Naive thymus-derived CD4-positive, alpha-beta T cell (primary cell): ENCODE data around the gene GSN. TPM values are rescaled to one million over a fixed set of nuclear protein-coding genes. Genes with fewer than 3 reads are reported as not detected.

Source experiments
- ATAC-seq: fragments of 150-1000 bp; cut with Tn5 transposase; 2 replicates; pipeline ENCODE4 v1.10.0; 2021; ENCODE audit warnings: mild to moderate bottlenecking, moderate library complexity
- CTCF ChIA-PET: fragments of 350-600 bp; sonication (Branson Sonifier 250); formaldehyde crosslinking; loops from one replicate; lab custom pipeline; 2021; ENCODE audit warnings: antibody characterized with exemption; lab: Charles Lee
- POLR2A ChIA-PET: fragments of 350-600 bp; sonication (Branson Sonifier 250); formaldehyde crosslinking; loops from one replicate; lab custom pipeline; 2021; ENCODE audit warnings: antibody characterized with exemption, inconsistent platforms; lab: Charles Lee
- DNase-seq, 9 donors: peaks; one replicate each; pipeline versions ENCODE4 v3.0.0 to v3.0.0-alpha.2; 2020 to 2022; ENCODE audit warnings: mixed read lengths in 1 of 9
- H3K27ac ChIP-seq: one replicate; pipeline ENCODE4 v1.7.0; 2013; ENCODE audit warnings: mild to moderate bottlenecking, low read depth, low read length, moderate library complexity
- H3K27me3 ChIP-seq, 2 donors: one replicate each; pipeline ENCODE4 v1.7.0; 2013; ENCODE audit warnings: low read length in 2 of 2, mild to moderate bottlenecking in 2 of 2, moderate library complexity in 2 of 2; ENCODE audit not compliant: control insufficient read depth in 2 of 2, insufficient read depth in 2 of 2
- H3K36me3 ChIP-seq, 3 experiments: 1 replicate in 2 of 3; 2 replicates in 1 of 3; pipeline ENCODE4 v1.7.0; 2013; ENCODE audit warnings: low read length in 3 of 3, mild to moderate bottlenecking in 3 of 3, moderate library complexity in 1 of 3; ENCODE audit not compliant: insufficient read depth in 3 of 3, control insufficient read depth in 2 of 3
- H3K4me1 ChIP-seq, 2 donors: one replicate each; pipeline ENCODE4 v1.7.0; 2013; ENCODE audit warnings: low read length in 2 of 2, mild to moderate bottlenecking in 2 of 2, moderate library complexity in 1 of 2; ENCODE audit not compliant: control insufficient read depth in 2 of 2, insufficient read depth in 2 of 2
- H3K4me3 ChIP-seq: 2 replicates; pipeline ENCODE4 v1.7.0; 2013; ENCODE audit warnings: mild to moderate bottlenecking, low read length
- H3K9me3 ChIP-seq, 3 experiments: 1 replicate in 2 of 3; 2 replicates in 1 of 3; pipeline ENCODE4 v1.7.0; 2013; ENCODE audit warnings: low read length in 3 of 3; ENCODE audit not compliant: control insufficient read depth in 2 of 3
- H3K27ac Mint-ChIP-seq, 9 donors: one replicate each; pipeline ENCODE4 v1.8.0; 2020 to 2022; ENCODE audit warnings: mixed read lengths in 9 of 9, mild to moderate bottlenecking in 8 of 9, moderate library complexity in 5 of 9, inconsistent platforms in 2 of 9
- H3K27me3 Mint-ChIP-seq, 5 donors: one replicate each; pipeline ENCODE4 v1.8.0; 2021 to 2022; ENCODE audit warnings: mixed read lengths in 5 of 5, mild to moderate bottlenecking in 1 of 5
- H3K36me3 Mint-ChIP-seq, 5 donors: one replicate each; pipeline ENCODE4 v1.8.0; 2020 to 2022; ENCODE audit warnings: mixed read lengths in 5 of 5, mild to moderate bottlenecking in 3 of 5, inconsistent platforms in 1 of 5
- H3K4me1 Mint-ChIP-seq, 7 donors: one replicate each; pipeline ENCODE4 v1.8.0; 2020 to 2022; ENCODE audit warnings: mixed read lengths in 7 of 7, mild to moderate bottlenecking in 3 of 7, inconsistent platforms in 1 of 7
- H3K4me3 Mint-ChIP-seq, 10 donors: one replicate each; pipeline ENCODE4 v1.8.0; 2020 to 2022; ENCODE audit warnings: mild to moderate bottlenecking in 10 of 10, mixed read lengths in 10 of 10, moderate library complexity in 6 of 10, inconsistent platforms in 2 of 10
- H3K9me3 Mint-ChIP-seq, 11 donors: one replicate each; pipeline ENCODE4 v1.8.0; 2020 to 2022; ENCODE audit warnings: mixed read lengths in 11 of 11, mild to moderate bottlenecking in 4 of 11, inconsistent platforms in 1 of 11, moderate library complexity in 1 of 11
- intact Hi-C, 2 donors: fragments of 100-400 bp; cut with micrococcal nuclease; formaldehyde crosslinking; loops; one replicate each; pipeline ENCODE4 v1.15.1; 2023
- polyA plus RNA-seq, 2 donors: library from polyadenylated mRNA; unstranded; fragments of 300-500 nt; fragmentation: Illumina TruSeq; gene quantifications; one replicate each; pipeline ENCODE4 v1.2.3, GENCODE V29; 2021
- total RNA-seq, 6 experiments: library from RNA in 5 of 6; stranded (reverse) in 5 of 6; gene quantifications; 1 replicate in 5 of 6; 2 replicates in 1 of 6; pipeline ENCODE4 v1.2.3 and lab custom pipeline; 2021 to 2026

GSN gene
- total and polyA plus RNA-seq, 7 experiments from 2014 or later = 2.9 to 34.6 (median 6.4) TPM

DNA sequence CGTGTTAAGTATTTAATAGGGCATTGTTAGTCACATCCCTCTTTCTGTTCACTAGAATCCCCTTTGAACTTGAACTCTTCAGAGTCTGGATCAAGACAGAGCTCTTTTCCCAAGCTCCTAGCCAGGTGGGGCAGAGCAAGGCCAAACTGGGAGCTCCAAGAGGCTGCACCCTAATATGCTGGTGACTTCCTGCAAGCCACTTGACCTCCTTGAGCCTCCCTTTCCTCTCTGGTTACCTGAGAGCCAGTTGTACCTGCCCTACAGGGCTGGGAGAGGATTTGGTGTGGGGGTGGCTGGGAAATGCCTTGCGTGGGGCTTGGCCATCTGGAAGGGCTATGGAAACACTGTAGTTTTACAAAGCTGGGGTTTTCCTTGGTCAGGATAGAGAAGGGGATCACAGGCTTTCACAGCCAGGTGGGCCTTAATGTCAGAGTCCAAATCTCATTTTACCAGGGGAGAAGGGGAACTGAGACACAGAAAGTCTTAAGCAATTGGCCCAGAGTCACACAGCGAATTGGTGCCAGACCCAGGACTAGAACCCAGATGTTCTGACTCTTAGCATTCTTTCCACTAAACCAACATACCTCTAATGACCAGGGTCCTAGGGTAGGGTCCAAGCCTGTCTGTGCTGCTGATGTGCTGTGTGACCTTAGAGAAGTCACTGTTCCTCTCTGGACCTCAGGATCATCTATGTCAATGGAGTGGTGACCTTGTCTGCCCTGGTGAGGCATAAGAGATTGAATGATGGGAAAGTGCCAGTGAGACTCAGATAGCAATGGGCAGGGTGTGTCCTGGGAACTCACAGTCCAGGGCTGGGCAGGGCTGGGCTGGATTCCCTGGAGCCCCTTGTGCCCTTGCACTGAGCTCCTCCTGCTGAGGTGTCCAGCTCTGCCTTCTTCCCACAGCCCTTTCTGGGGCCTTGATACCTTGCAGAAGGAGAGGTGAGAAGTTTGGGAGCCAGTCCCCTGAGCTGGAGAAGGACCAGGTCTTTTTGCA lies 35.8 kb downstream of the GSN start:
- Mint-ChIP-seq H3K4me3 (no peak overlapping the region), H3K27me3 (peaks cover 7 to 20% (median 10%) of the 10 kb centered on the region in 5 donors), H3K36me3 (peaks cover 0 to 11% (median 4%) of the 10 kb centered on the region in 5 donors), H3K9me3 (no peaks in the 10 kb centered on the region), H3K4me1 (peaks cover 8 to 16% (median 12%) of the 10 kb centered on the region in 7 donors), H3K27ac (no peak overlapping the region)
- Histone ChIP-seq H3K27ac (no peak overlapping the region), H3K9me3 (no peaks in the 10 kb centered on the region), H3K4me3 (no peak overlapping the region), H3K27me3 (no peaks in the 10 kb centered on the region), H3K4me1 (no peaks in the 10 kb centered on the region), H3K36me3 (no peaks in the 10 kb centered on the region)
- ChIA-PET POLR2A (no interaction called here), CTCF (interaction anchor here (0.5 kb wide), 1 partner anchor 243 kb away, joined by 3 read pairs; no protein-coding TSS in a partner anchor)
- DNase-seq (no peak), ATAC-seq (no peak)
- intact Hi-C loops = no loop called here

DNA sequence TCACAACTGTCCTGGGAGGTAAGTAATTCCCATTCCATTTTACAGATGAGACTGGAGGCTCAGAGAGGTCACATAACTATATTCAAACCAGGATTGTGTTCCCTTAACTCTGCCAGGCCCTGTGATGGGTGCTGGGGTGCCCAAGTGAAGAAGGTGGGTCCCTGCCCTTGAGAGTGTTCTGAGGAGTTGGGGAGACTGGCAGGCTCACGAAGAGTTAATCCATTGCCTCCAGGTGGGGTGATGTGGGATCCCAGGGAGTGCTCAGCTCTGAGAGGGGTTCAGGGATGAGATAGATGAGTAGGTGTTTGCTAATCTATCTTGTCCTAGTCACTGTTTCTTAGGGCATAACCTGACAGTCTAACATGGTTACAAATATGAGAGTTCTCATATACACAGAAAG lies 36.7 kb downstream of the GSN start:
- peaks cover 7 to 16% (median 10%) of the 10 kb centered on the region in 5 donors for H3K27me3 Mint-ChIP-seq
- Histone ChIP-seq H3K36me3 (no peaks in the 10 kb centered on the region), H3K4me1 (no peaks in the 10 kb centered on the region), H3K9me3 (no peaks in the 10 kb centered on the region), H3K27ac (no peak overlapping the region), H3K27me3 (no peaks in the 10 kb centered on the region), H3K4me3 (no peak overlapping the region)
- ChIA-PET CTCF (interaction anchor here (0.5 kb wide), 1 partner anchor 244 kb away, joined by 3 read pairs; no protein-coding TSS in a partner anchor), POLR2A (no interaction called here)
- H3K36me3 Mint-ChIP-seq = peaks cover 0 to 11% (median 4%) of the 10 kb centered on the region in 5 donors
- peaks cover 6 to 9% (median 9%) of the 10 kb centered on the region in 7 donors for H3K4me1 Mint-ChIP-seq
- DNase-seq (no peak), ATAC-seq (no peak)
- no peak overlapping the region for H3K27ac Mint-ChIP-seq
- H3K9me3 Mint-ChIP-seq = no peaks in the 10 kb centered on the region
- intact Hi-C loops = no loop called here
- no peak overlapping the region for H3K4me3 Mint-ChIP-seq

DNA sequence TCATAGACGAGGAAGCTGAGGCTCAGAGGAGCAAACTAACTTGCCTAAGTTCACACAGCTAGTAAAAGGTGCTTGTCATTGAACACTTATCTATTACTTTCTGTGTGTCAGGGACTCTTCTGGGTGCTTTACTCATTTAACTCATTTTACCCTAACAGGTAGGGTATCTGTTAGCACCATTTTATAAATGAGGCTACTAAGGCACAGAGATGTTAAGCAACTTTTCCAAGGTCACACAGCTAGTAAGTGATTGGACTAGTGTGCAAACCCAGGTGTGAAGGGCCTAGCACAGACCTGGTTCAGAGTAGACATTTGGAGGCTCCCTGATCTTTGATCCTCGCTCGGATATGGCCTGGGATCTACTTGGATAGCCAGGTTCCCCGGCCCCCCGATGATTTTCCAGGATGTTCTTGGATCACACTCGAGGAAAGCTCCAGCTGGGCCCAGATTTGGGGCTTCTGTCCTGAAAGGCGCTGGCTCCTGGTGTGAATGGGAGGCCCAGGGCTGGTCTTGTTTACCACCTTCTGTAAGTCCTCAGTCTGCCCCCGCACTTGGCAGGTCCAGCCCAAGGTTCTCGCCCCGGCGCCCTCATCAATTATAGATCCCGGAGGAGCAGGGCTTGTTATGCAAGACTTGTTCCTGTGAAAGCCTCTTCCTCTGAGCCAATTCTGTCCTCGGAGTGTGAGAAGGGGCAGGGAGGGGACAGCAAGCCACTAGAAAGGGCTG lies 37.5 kb downstream of the GSN start:
- ATAC-seq (no peak), DNase-seq (no peak)
- POLR2A ChIA-PET = no interaction called here
- H3K36me3 Mint-ChIP-seq = peaks cover 0 to 11% (median 0%) of the 10 kb centered on the region in 5 donors
- Histone ChIP-seq H3K4me3 (no peak overlapping the region), H3K36me3 (no peaks in the 10 kb centered on the region), H3K27me3 (no peaks in the 10 kb centered on the region), H3K9me3 (no peaks in the 10 kb centered on the region), H3K27ac (no peak overlapping the region), H3K4me1 (no peaks in the 10 kb centered on the region)
- CTCF ChIA-PET = no interaction called here
- no peak overlapping the region for H3K4me3 Mint-ChIP-seq
- peaks cover under 1 to 3% (median 3%) of the 10 kb centered on the region in 7 donors for H3K4me1 Mint-ChIP-seq
- intact Hi-C loops = no loop called here
- no peak overlapping the region for H3K27ac Mint-ChIP-seq
- peaks cover under 1 to 12% (median 4%) of the 10 kb centered on the region in 5 donors for H3K27me3 Mint-ChIP-seq
- H3K9me3 Mint-ChIP-seq = no peaks in the 10 kb centered on the region

DNA sequence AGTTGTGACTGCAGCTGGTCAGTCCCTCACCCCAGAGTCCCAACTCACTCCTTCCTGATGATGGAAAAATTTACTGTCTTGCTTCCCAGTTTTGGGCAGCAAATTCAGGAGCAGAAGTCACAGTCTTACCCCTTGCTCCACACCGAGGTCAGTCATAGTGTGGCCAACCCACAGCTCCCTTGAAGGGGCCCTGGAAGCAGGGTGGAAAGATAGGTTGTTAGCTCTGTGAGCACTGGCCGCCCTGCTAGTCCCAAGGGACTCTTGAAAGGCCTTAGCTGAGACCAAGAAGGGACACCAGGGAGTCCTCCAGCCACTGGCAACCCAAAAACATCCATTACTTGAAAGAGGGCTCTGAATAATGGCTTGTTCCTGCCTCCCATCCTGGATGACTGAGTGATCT lies 40.0 kb downstream of the GSN start:
- no peak for DNase-seq
- Histone ChIP-seq H3K27ac (no peak overlapping the region), H3K9me3 (no peaks in the 10 kb centered on the region), H3K36me3 (no peaks in the 10 kb centered on the region), H3K4me3 (no peak overlapping the region), H3K27me3 (no peaks in the 10 kb centered on the region), H3K4me1 (no peaks in the 10 kb centered on the region)
- ChIA-PET POLR2A (no interaction called here), CTCF (no interaction called here)
- Mint-ChIP-seq H3K4me1 (no peaks in the 10 kb centered on the region), H3K4me3 (no peak overlapping the region), H3K9me3 (no peaks in the 10 kb centered on the region), H3K27ac (peak overlapping the region in 1 of 9 donors; percentile 37), H3K27me3 (peaks cover 0 to 2% (median 0%) of the 10 kb centered on the region in 5 donors), H3K36me3 (peaks cover 0 to 20% (median under 1%) of the 10 kb centered on the region in 5 donors)
- intact Hi-C loops = no loop called here
- no peak for ATAC-seq

DNA sequence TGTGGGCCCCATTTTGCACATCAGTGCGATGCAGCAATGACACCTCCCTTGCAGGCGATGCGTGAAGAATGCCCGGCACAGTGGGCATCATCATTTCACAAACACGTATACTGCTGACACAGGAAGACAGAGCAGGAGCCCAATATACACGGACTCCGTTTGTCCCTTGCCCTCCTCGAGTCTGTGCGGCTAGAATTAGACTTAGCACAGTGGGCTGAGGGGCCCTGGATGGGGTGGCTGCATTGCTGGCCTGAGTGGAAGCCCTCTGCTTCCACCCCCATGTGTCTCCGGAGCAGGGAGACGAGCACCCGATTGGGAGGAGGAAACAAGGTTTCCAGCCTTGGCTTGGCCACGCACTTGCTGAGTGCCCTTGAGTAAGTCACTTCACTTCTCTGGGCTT lies 40.8 kb downstream of the GSN start:
- Mint-ChIP-seq H3K4me1 (no peaks in the 10 kb centered on the region), H3K9me3 (no peaks in the 10 kb centered on the region), H3K27ac (no peak overlapping the region), H3K4me3 (no peak overlapping the region), H3K36me3 (peaks cover 0 to 20% (median 3%) of the 10 kb centered on the region in 5 donors), H3K27me3 (peaks cover 0 to 2% (median 0%) of the 10 kb centered on the region in 5 donors)
- Histone ChIP-seq H3K4me1 (no peaks in the 10 kb centered on the region), H3K36me3 (no peaks in the 10 kb centered on the region), H3K9me3 (no peaks in the 10 kb centered on the region), H3K27ac (no peak overlapping the region), H3K4me3 (no peak overlapping the region), H3K27me3 (no peaks in the 10 kb centered on the region)
- no peak for DNase-seq
- no peak for ATAC-seq
- ChIA-PET POLR2A (no interaction called here), CTCF (interaction anchor here (2.5 kb wide), 1 partner anchor 11 kb away, joined by 11 read pairs; no protein-coding TSS in a partner anchor)
- intact Hi-C loops = no loop called here

DNA sequence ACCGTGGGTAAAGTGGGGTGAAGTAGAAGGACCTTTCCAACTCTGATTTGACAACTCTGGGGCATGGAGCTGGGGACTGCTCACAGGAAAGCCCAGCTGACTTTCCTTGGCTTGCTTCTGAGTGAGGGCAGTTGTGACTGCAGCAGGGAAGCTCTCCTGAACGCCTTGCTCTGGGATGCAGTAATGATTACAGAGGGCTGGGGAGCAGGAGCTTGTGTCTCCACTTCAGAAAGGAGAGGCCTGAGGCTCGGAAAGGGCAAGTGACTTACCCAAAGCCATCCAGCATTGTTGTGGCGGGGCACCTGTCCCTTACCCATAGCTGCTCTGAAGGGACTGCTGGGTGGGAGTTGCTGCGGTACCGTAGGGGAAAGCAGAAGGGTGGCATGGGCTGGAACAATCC lies 41.2 kb downstream of the GSN start:
- Mint-ChIP-seq H3K27me3 (peaks cover 0 to 2% (median 0%) of the 10 kb centered on the region in 5 donors), H3K4me3 (no peak overlapping the region), H3K36me3 (peaks cover 0 to 16% (median 3%) of the 10 kb centered on the region in 5 donors), H3K4me1 (no peaks in the 10 kb centered on the region), H3K9me3 (no peaks in the 10 kb centered on the region), H3K27ac (no peak overlapping the region)
- Histone ChIP-seq H3K4me3 (no peak overlapping the region), H3K27ac (no peak overlapping the region), H3K27me3 (no peaks in the 10 kb centered on the region), H3K36me3 (no peaks in the 10 kb centered on the region), H3K9me3 (no peaks in the 10 kb centered on the region), H3K4me1 (no peaks in the 10 kb centered on the region)
- CTCF ChIA-PET = interaction anchor here (2.5 kb wide), 1 partner anchor 11 kb away, joined by 11 read pairs; no protein-coding TSS in a partner anchor
- intact Hi-C loops = no loop called here
- no peak for ATAC-seq
- POLR2A ChIA-PET = no interaction called here
- DNase-seq = no peak
